HepG2 (cell line): ENCODE results near the gene PDK2. TPM values are rescaled to one million over a fixed set of nuclear protein-coding genes. Genes with fewer than 3 reads are reported as not detected.

Experiments
- CCDC6 ChIP-seq: sonication (generic); formaldehyde crosslinking; IDR thresholded peaks from 2 replicates; pipeline ENCODE4 v1.8.1; 2022; ENCODE audit warnings: mild to moderate bottlenecking, missing genetic modification reagents, moderate library complexity
- GTF3A ChIP-seq: sonication (generic); formaldehyde crosslinking; conservative IDR thresholded peaks from 2 replicates; pipeline ENCODE4 v1.4.0; 2020; ENCODE audit warnings: mild to moderate bottlenecking, missing genetic modification reagents
- HIVEP1 ChIP-seq: sonication (generic); formaldehyde crosslinking; IDR thresholded peaks from 2 replicates; pipeline ENCODE4 v1.4.0; 2020; ENCODE audit warnings: mild to moderate bottlenecking, missing genetic modification reagents
- HNRNPK ChIP-seq: fragments of 200-400 bp; formaldehyde crosslinking; IDR thresholded peaks from 2 replicates; pipeline ENCODE4 v1.6.1; 2018; ENCODE audit warnings: low read length, low read depth, moderate library complexity, mild to moderate bottlenecking; ENCODE audit not compliant: poor library complexity, severe bottlenecking
- HOXD1 ChIP-seq: sonication (generic); formaldehyde crosslinking; IDR thresholded peaks from 2 replicates; pipeline ENCODE4 v1.5.0; 2020; ENCODE audit warnings: missing genetic modification reagents
- PRMT3 ChIP-seq: sonication (generic); formaldehyde crosslinking; IDR thresholded peaks from 2 replicates; pipeline ENCODE4 v1.8.1; 2022; ENCODE audit warnings: low read depth, mild to moderate bottlenecking, moderate library complexity, missing genetic modification reagents, borderline replicate concordance
- SRSF1 ChIP-seq: fragments of 200-400 bp; formaldehyde crosslinking; optimal IDR thresholded peaks from 2 replicates; pipeline ENCODE3; 2017; ENCODE audit warnings: mild to moderate bottlenecking, low read depth, low read length, moderate library complexity
- ZNF124 ChIP-seq: sonication (generic); formaldehyde crosslinking; IDR thresholded peaks from 2 replicates; pipeline ENCODE4 v1.4.0; 2020; ENCODE audit warnings: missing genetic modification reagents
- ZNF326 ChIP-seq: sonication (generic); formaldehyde crosslinking; IDR thresholded peaks from 2 replicates; pipeline ENCODE4 v1.4.0; 2020; ENCODE audit warnings: missing genetic modification reagents, borderline replicate concordance
- ZNF441 ChIP-seq: sonication (generic); formaldehyde crosslinking; IDR thresholded peaks from 2 replicates; pipeline ENCODE4 v1.7.0; 2021; ENCODE audit warnings: missing genetic modification reagents, borderline replicate concordance
- ZNF543 ChIP-seq: sonication (generic); formaldehyde crosslinking; IDR thresholded peaks from 2 replicates; pipeline ENCODE4 v1.4.0; 2020; ENCODE audit warnings: mild to moderate bottlenecking, missing genetic modification reagents
- ZNF816 ChIP-seq: sonication (generic); formaldehyde crosslinking; IDR thresholded peaks from 2 replicates; pipeline ENCODE4 v1.8.0; 2022; ENCODE audit warnings: missing genetic modification reagents, mild to moderate bottlenecking, borderline replicate concordance
- polyA plus RNA-seq, 8 experiments: library from polyadenylated mRNA; depleted of rRNA in 3 of 8; stranded (reverse) in 7 of 8; unstranded in 1 of 8; fragments of >200 nt; fragmentation: Illumina TruSeq in 4 of 8; extraction: Trizol in 4 of 8; gene quantifications; 2 replicates each; pipeline versions ENCODE4 v1.2.1 to v1.2.3, GENCODE V29; 2011 to 2016; ENCODE audit warnings: low read depth in 4 of 8, missing spikeins in 1 of 8, mixed read lengths in 1 of 8; ENCODE audit not compliant: insufficient read depth in 1 of 8
- total RNA-seq, 5 experiments: library from RNA; depleted of rRNA; stranded (reverse); fragments of >200 nt; fragmentation: Illumina TruSeq; extraction: Trizol; gene quantifications; 2 replicates each; pipeline ENCODE4 v1.2.3, GENCODE V29; 2016; ENCODE audit warnings: low read depth in 1 of 5
- TF ChIP-seq, protein P1 (sequence below): IDR thresholded peaks from 2 replicates; pipeline ENCODE4 v1.6.1; 2016; ENCODE audit warnings: missing compliant biosample characterization, missing genetic modification reagents, borderline replicate concordance
- TF ChIP-seq, protein P2 (sequence below): sonication (generic); formaldehyde crosslinking; IDR thresholded peaks from 2 replicates; pipeline ENCODE4 v1.4.0; 2020; ENCODE audit warnings: missing genetic modification reagents
- TF ChIP-seq, protein P3 (sequence below): sonication (generic); formaldehyde crosslinking; IDR thresholded peaks from 2 replicates; pipeline ENCODE4 v1.5.1; 2020; ENCODE audit warnings: missing genetic modification reagents, mild to moderate bottlenecking, borderline replicate concordance
- TF ChIP-seq, protein P4 (sequence below): sonication (generic); formaldehyde crosslinking; IDR thresholded peaks from 2 replicates; pipeline ENCODE4 v1.4.0; 2020; ENCODE audit warnings: mild to moderate bottlenecking, missing genetic modification reagents
- TF ChIP-seq, protein P5 (sequence below): sonication (generic); formaldehyde crosslinking; IDR thresholded peaks from 2 replicates; pipeline ENCODE4 v1.4.0; 2020; ENCODE audit warnings: mild to moderate bottlenecking, missing genetic modification reagents

Gene PDK2
- total and polyA plus RNA-seq, 2 of the 13 experiments (the other 11 are each of a cell fraction or from before 2014, with no cell fraction given), result 18.5 to 59.7 TPM

DNA sequence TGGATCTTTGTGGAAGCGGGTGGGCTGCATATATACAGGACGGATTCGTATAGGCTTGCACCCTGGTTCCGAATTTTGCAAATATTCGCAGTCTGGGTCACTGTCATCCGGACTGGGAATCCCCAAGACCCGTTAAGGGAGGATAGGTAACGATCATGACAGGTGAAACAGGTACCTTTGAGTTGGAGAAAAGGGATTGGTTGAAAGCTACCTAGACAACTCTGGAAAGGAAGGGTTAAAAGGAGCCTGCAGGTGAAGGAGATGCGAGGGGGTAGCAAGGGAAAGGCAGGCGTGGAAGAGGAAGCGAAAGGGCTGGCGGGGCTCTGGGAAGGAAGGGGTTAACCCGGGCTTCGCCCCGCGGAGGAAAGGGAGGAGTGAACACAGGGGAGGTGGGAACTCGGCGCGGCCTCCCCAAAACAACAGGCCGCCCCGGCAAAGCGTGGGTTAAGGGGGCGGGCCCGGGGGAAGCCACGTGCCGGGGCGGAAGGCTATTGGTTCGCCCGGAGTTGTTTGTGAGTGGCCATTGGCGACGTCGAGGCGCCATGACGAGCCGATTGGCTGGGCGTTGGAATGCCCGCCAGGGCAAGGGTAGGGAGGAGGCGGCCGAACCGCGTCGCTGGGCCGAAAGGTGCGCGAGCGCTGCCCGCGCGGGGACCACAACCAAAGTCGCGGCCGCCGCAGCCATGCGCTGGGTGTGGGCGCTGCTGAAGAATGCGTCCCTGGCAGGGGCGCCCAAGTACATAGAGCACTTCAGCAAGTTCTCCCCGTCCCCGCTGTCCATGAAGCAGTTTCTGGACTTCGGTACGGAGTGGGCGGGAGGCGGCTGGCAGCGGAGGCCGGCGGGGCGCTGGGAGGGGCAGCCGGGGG is at the start of gene PDK2 (continued):
- no peak for TF ChIP-seq GTF3A
- no peak for TF ChIP-seq PRMT3 (CRISPR knock-in tag)
- no peak for TF ChIP-seq ZNF441 (CRISPR knock-in tag)
- TF ChIP-seq HIVEP1 (CRISPR knock-in tag), result no peak; the same call in 1 of the 2 replicates
- TF ChIP-seq, protein P1, sequence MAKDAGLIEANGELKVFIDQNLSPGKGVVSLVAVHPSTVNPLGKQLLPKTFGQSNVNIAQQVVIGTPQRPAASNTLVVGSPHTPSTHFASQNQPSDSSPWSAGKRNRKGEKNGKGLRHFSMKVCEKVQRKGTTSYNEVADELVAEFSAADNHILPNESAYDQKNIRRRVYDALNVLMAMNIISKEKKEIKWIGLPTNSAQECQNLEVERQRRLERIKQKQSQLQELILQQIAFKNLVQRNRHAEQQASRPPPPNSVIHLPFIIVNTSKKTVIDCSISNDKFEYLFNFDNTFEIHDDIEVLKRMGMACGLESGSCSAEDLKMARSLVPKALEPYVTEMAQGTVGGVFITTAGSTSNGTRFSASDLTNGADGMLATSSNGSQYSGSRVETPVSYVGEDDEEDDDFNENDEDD (CRISPR knock-in tag), result peak; percentile 84; the same call in 1 of the 2 replicates
- peak; percentile 84 for TF ChIP-seq HNRNPK
- TF ChIP-seq HOXD1 (CRISPR knock-in tag), result no peak
- no peak; the same call in 1 of the 2 replicates for TF ChIP-seq CCDC6 (CRISPR knock-in tag)
- TF ChIP-seq ZNF326 (CRISPR knock-in tag), result no peak
- peak; percentile 67 for TF ChIP-seq ZNF124 (CRISPR knock-in tag)
- TF ChIP-seq, protein P2, sequence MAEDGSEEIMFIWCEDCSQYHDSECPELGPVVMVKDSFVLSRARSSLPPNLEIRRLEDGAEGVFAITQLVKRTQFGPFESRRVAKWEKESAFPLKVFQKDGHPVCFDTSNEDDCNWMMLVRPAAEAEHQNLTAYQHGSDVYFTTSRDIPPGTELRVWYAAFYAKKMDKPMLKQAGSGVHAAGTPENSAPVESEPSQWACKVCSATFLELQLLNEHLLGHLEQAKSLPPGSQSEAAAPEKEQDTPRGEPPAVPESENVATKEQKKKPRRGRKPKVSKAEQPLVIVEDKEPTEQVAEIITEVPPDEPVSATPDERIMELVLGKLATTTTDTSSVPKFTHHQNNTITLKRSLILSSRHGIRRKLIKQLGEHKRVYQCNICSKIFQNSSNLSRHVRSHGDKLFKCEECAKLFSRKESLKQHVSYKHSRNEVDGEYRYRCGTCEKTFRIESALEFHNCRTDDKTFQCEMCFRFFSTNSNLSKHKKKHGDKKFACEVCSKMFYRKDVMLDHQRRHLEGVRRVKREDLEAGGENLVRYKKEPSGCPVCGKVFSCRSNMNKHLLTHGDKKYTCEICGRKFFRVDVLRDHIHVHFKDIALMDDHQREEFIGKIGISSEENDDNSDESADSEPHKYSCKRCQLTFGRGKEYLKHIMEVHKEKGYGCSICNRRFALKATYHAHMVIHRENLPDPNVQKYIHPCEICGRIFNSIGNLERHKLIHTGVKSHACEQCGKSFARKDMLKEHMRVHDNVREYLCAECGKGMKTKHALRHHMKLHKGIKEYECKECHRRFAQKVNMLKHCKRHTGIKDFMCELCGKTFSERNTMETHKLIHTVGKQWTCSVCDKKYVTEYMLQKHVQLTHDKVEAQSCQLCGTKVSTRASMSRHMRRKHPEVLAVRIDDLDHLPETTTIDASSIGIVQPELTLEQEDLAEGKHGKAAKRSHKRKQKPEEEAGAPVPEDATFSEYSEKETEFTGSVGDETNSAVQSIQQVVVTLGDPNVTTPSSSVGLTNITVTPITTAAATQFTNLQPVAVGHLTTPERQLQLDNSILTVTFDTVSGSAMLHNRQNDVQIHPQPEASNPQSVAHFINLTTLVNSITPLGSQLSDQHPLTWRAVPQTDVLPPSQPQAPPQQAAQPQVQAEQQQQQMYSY (CRISPR knock-in tag), result peak; percentile 58
- TF ChIP-seq, protein P3, sequence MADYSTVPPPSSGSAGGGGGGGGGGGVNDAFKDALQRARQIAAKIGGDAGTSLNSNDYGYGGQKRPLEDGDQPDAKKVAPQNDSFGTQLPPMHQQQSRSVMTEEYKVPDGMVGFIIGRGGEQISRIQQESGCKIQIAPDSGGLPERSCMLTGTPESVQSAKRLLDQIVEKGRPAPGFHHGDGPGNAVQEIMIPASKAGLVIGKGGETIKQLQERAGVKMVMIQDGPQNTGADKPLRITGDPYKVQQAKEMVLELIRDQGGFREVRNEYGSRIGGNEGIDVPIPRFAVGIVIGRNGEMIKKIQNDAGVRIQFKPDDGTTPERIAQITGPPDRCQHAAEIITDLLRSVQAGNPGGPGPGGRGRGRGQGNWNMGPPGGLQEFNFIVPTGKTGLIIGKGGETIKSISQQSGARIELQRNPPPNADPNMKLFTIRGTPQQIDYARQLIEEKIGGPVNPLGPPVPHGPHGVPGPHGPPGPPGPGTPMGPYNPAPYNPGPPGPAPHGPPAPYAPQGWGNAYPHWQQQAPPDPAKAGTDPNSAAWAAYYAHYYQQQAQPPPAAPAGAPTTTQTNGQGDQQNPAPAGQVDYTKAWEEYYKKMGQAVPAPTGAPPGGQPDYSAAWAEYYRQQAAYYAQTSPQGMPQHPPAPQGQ (CRISPR knock-in tag), result 0 out of 2 replicates have a peak, but pooled peaks have one; percentile 57
- TF ChIP-seq ZNF816 (CRISPR knock-in tag), result peak; percentile 79; the same call in 1 of the 2 replicates
- no peak for TF ChIP-seq SRSF1
- TF ChIP-seq, protein P4, sequence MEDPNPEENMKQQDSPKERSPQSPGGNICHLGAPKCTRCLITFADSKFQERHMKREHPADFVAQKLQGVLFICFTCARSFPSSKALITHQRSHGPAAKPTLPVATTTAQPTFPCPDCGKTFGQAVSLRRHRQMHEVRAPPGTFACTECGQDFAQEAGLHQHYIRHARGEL (CRISPR knock-in tag), result no peak
- TF ChIP-seq ZNF543 (CRISPR knock-in tag), result no peak
- TF ChIP-seq, protein P5, sequence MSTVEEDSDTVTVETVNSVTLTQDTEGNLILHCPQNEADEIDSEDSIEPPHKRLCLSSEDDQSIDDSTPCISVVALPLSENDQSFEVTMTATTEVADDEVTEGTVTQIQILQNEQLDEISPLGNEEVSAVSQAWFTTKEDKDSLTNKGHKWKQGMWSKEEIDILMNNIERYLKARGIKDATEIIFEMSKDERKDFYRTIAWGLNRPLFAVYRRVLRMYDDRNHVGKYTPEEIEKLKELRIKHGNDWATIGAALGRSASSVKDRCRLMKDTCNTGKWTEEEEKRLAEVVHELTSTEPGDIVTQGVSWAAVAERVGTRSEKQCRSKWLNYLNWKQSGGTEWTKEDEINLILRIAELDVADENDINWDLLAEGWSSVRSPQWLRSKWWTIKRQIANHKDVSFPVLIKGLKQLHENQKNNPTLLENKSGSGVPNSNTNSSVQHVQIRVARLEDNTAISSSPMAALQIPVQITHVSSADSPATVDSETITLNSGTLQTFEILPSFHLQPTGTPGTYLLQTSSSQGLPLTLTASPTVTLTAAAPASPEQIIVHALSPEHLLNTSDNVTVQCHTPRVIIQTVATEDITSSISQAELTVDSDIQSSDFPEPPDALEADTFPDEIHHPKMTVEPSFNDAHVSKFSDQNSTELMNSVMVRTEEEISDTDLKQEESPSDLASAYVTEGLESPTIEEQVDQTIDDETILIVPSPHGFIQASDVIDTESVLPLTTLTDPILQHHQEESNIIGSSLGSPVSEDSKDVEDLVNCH (CRISPR knock-in tag), result 0 out of 2 replicates have a peak, but pooled peaks have one; percentile 17
